GM10847 (cell line): ENCODE results near the gene MAP2K5.

Experiments used
- POLR2A ChIP-seq: IDR thresholded peaks from 2 replicates; pipeline ENCODE4 v1.6.1; 2011; ENCODE audit not compliant: insufficient read length; ENCODE audit errors: extremely low read depth

The MAP2K5 gene

GRCh38 chr15:67850336-67850735 is 307.8 kb downstream of the MAP2K5 start:
- no peak for TF ChIP-seq POLR2A

DNA sequence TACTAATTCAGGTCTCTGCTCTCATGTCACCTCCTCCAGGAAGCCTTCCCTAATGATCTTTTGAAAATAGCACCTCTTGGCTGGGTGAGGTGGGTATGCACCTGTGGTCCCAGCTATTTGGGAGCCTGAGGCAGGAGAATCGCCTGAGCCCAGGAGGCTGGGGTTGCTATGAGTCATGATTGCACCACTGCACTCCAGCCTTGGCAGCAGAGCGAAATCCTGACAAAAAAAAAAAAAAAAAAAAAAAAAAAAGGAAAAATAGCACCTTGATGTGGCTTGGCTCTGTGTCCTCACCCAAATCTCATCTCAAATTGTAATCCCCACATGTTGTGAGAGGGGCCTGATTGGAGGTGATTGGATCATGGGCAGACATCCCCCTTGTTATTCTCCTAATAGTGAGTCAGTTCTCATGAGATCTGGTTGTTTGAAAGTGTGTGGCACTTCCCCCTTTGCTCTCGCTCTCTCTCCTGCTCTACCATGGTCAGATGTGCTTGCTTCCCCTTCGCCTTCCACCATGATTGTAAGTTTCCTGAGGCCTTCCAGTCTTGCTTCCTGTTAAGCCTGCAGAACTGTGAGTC is 308.6 kb downstream of the MAP2K5 start:
- TF ChIP-seq POLR2A: no peak

GRCh38 chr15:67852418-67852817 is 309.9 kb downstream of the MAP2K5 start:
- no peak for TF ChIP-seq POLR2A

- no peak for TF ChIP-seq POLR2A
Observed at GRCh38 chr15:67853454-67853853, 311.0 kb downstream of the MAP2K5 start.

- no peak for TF ChIP-seq POLR2A
Observed at GRCh38 chr15:67854358-67854757, 311.9 kb downstream of the MAP2K5 start.

DNA sequence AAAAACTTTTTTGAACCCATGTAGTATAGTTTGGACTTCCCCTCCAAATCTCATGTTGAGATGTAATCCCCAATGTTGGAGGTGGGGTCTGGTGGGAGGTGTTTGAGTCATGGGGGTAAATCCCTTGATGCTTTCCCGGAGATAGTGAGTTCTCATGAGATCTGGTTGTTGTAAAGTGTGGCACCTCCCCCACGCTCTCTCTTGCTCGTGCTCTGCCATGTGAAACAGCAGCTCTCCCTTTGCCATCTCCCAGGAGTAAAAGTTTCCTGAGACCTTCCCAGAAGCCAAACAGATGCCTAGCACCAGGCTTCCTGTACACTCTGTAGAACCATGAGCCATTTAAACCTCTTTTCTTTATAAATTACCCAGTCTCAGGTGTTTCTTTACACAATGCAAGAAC is 313.3 kb downstream of the MAP2K5 start:
- TF ChIP-seq POLR2A: no peak
